ENCODE data around the gene INTS11. TPM values are rescaled to one million over a fixed set of nuclear protein-coding genes. Genes with fewer than 3 reads are reported as not detected.

The INTS11 gene
- total RNA-seq, 1 donor from 2014 or later, result 106 TPM

GRCh38 chr1:1262758-1263157 lies 61.7 kb downstream of the INTS11 start:
- H3K36me3 Mint-ChIP-seq (ENCODE audit: unreplicated experiment), result peaks cover 21% of the 10 kb centered on the region
- no peak overlapping the region for H3K4me3 Mint-ChIP-seq (ENCODE audit: unreplicated experiment)
- no peak for DNase-seq (ENCODE audit: extremely low spot score, unreplicated experiment)
- TF ChIP-seq CTCF (IDR thresholded peaks at IDR 0.05), result no peak
- no peaks in the 10 kb centered on the region for H3K27me3 Mint-ChIP-seq (ENCODE audit: unreplicated experiment)
- peaks cover 44% of the 10 kb centered on the region for H3K4me1 Mint-ChIP-seq (ENCODE audit: unreplicated experiment)
- H3K27ac Mint-ChIP-seq (ENCODE audit: unreplicated experiment), result peak overlapping the region; percentile 50
- no peaks in the 10 kb centered on the region for H3K9me3 Mint-ChIP-seq (ENCODE audit: unreplicated experiment)

- Mint-ChIP-seq H3K9me3 (ENCODE audit: unreplicated experiment) (no peaks in the 10 kb centered on the region), H3K27ac (ENCODE audit: unreplicated experiment) (no peak overlapping the region), H3K4me1 (ENCODE audit: unreplicated experiment) (peaks cover 44% of the 10 kb centered on the region), H3K36me3 (ENCODE audit: unreplicated experiment) (peaks cover 24% of the 10 kb centered on the region), H3K27me3 (ENCODE audit: unreplicated experiment) (no peaks in the 10 kb centered on the region), H3K4me3 (ENCODE audit: unreplicated experiment) (no peak overlapping the region)
- TF ChIP-seq CTCF (IDR thresholded peaks at IDR 0.05), result no peak
- DNase-seq (ENCODE audit: extremely low spot score, unreplicated experiment), result no peak
Measured at GRCh38 chr1:1262071-1262470, 62.4 kb downstream of the INTS11 start.

Small RNA genes lying within 50 kb of the gene (microRNA-seq; reads per million reads assigned to microRNA genes)
- gene MIR6726 (ENCODE audit: unreplicated experiment) (7.7 reads per million, percentile 8 among the genes with 10 or more reads in this experiment), gene MIR6727 (ENCODE audit: unreplicated experiment) (not detected), gene MIR6808 (ENCODE audit: unreplicated experiment) (not detected)

Other genes starting within 250 kb of the INTS11 start
- 16.9 and 17.9 TPM in 2 replicates for gene C1orf159, start 208.6 kb downstream of the INTS11 start, total RNA-seq
- not detected in 2 replicates for gene TTLL10, start 150.8 kb downstream of the INTS11 start, total RNA-seq
- gene TNFRSF18, start 118.1 kb downstream of the INTS11 start, total RNA-seq, result not detected in 2 replicates
- gene TNFRSF4, start 110.5 kb downstream of the INTS11 start, total RNA-seq, result 0.19 TPM in 1 of 2 replicates, not detected in the other
- 196 and 200 TPM in 2 replicates for gene SDF4, start 92.7 kb downstream of the INTS11 start, total RNA-seq
- 38.6 and 39.8 TPM in 2 replicates for gene B3GALT6, start 92.4 kb downstream of the INTS11 start, total RNA-seq
- 3.6 and 3.8 TPM in 2 replicates for gene C1QTNF12, start 77.9 kb downstream of the INTS11 start, total RNA-seq
- gene UBE2J2, start 50.8 kb downstream of the INTS11 start, total RNA-seq, result 58.2 and 65.1 TPM in 2 replicates
- 6.2 and 11.0 TPM in 2 replicates for gene SCNN1D, start 44.2 kb downstream of the INTS11 start, total RNA-seq
- 62.7 and 73.8 TPM in 2 replicates for gene ACAP3, start 16.7 kb downstream of the INTS11 start, total RNA-seq
- gene PUSL1, start 16.1 kb downstream of the INTS11 start, total RNA-seq, result 21.5 and 22.1 TPM in 2 replicates
- 23.5 and 24.7 TPM in 2 replicates for gene CPTP, start 142 bp upstream of the INTS11 start, total RNA-seq
- gene TAS1R3, start 6.6 kb upstream of the INTS11 start, total RNA-seq, result 0.57 and 0.97 TPM in 2 replicates
- gene DVL1, start 24.8 kb upstream of the INTS11 start, total RNA-seq, result 92.9 and 95.7 TPM in 2 replicates
- gene MXRA8, start 33.9 kb upstream of the INTS11 start, total RNA-seq, result 440 and 449 TPM in 2 replicates
- gene AURKAIP1, start 50.5 kb upstream of the INTS11 start, total RNA-seq, result 116 and 120 TPM in 2 replicates
- 262 and 272 TPM in 2 replicates for gene CCNL2, start 74.7 kb upstream of the INTS11 start, total RNA-seq
- gene MRPL20, start 82.6 kb upstream of the INTS11 start, total RNA-seq, result 82.1 and 86.9 TPM in 2 replicates
- gene ANKRD65, start 96.6 kb upstream of the INTS11 start, total RNA-seq, result 0.21 and 0.24 TPM in 2 replicates
- 15.6 and 17.5 TPM in 2 replicates for gene VWA1, start 111.0 kb upstream of the INTS11 start, total RNA-seq
- 0.27 and 0.44 TPM in 2 replicates for gene ATAD3C, start 125.0 kb upstream of the INTS11 start, total RNA-seq
- 26.9 and 28.6 TPM in 2 replicates for gene ATAD3B, start 147.1 kb upstream of the INTS11 start, total RNA-seq
- gene ATAD3A, start 187.5 kb upstream of the INTS11 start, total RNA-seq, result 30.0 and 31.7 TPM in 2 replicates
- gene TMEM240, start 216.0 kb upstream of the INTS11 start, total RNA-seq, result 12.4 and 16.6 TPM in 2 replicates